SIG-M5 treated with dmso at 0.1 percent for 504 hours (cell line): ENCODE measurements around the gene SLIT3.

ENCODE experiments used
- DNase-seq: peaks from one replicate; lab custom pipeline; 2025; ENCODE audit not compliant: unreplicated experiment; lab: John Stamatoyannopoulos, UW

Gene SLIT3

DNA sequence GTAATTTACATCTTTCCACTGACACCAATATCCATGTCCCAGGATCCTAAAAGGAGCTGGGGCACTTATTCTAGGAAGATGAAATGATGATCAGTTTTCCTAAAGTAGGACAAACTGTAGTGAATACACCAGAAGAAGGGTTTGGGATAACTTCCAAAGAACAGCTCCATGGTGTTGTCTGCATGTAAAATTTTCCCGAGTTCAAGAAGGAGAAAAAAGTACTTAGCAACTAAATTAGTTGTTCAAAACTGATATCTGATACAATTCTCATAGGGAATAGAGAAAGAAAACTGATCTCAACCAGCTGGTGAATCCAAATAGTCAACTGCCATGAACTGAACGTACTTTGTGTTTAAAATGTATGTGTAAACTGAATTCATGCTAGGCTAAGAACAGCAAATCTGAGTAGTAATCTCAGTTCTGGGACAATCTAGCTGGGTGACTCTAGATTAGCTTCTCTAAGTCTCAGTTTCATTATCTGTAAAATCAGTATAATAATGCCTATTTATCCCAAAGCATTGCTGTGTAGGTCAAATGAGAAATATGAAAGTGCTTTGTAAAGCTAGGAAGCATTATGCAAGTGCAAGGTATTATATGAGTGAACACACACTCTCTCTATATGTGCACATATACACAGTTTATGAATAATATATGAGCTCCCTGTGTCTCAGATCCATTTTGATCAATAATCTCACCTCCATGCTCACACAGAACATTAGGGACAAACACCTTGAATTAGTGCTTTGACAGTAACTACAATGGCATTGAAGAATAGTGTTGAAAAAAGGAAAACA lies 357.7 kb downstream of the SLIT3 start:
- no peak for DNase-seq

DNA sequence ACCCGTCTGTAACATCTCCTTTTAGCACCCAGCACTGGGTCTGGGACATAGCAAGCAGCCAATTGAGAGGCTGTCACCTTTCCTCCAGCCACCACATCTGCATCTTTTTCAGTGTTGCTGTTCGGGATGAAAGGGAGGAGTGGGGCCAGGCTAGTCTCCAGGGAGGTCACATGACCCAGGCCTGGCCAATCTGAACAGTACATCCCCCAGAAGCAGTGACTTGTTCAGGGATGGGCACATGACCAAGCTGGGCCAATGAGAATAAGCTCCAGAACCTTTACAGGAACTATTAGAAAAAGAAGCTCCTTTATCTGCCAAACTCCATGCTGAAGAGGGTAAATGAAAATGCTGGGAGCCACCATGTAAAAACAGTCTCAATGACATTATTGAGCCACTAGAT lies 359.0 kb downstream of the SLIT3 start:
- DNase-seq: no peak

DNA sequence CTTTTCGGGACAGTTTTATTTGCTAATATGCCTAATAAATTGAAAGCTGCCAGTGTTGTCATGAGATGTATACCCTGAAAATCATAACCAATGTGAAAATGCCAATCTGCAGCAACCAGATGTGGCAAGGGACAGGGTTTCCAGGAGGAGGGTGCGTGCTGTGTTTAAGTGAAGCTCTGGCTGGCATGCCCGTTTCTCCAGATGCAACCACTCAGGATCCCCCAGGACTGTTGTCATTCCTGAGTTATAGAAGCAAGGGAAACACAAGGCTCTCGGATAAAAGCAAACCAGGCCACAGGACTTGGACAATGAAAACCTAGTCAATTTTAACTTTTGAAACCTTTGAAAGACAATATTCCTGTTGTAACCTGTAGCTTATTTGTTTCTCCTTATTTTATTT lies 360.2 kb downstream of the SLIT3 start:
- no peak for DNase-seq

DNA sequence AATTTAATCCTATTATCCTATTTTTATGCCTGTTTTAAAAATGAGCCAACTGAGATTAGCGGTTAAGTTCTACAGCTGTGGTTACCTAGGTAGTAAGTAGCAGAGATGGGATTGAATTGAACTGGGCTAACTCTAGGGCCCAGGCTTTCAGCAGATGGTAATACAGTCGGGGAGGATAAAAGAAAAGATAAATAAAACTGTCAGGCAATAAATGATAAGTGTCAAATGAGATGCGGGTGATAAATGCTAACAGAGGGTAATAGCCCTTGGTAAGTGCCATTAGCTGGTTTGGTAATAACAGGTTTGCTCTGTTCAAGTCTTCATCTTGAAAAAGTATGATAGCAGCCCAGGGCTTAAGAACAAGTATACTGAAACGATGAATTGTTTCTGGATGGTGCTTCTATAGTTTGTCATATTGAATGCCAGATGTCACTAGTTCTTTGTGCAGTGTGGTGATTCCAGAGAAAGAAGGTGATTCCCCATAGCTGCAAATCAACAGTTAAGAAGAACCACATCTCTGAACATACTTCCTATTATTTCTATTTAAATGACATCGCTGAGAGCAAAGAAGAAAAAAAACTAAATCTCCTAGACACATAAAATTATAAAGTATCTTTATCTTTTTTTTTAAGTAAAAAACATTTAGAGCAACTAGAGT lies 360.9 kb downstream of the SLIT3 start:
- DNase-seq: no peak

DNA sequence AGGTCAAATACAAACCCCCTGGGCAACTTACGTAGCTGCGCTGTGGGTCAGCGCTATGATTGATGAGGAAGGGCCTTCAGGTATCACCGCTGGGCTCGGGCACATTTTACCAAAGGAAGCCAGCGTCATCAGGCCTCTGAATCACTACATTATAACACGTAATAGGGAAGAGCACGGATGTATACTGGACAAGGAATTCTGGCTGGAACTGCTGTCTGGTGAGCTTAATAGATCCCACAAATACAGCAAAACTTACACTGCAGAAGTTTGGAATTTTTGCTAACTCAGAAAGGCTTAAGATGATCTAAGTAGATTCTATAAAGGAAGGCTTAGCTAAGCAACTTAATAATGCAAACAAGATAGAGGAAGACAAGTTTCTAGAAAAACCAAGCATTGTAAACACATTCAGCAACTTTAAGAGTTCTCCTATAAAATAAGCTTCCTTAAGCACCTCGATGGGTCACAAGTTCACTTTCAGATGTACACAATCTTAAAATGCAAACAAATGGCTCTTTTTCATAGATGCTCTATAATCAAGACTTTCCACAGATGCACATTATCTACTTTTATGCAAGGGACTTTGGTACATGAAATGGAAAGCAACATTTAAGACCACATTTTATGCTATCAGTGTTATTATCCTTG lies 361.7 kb downstream of the SLIT3 start:
- DNase-seq: no peak

DNA sequence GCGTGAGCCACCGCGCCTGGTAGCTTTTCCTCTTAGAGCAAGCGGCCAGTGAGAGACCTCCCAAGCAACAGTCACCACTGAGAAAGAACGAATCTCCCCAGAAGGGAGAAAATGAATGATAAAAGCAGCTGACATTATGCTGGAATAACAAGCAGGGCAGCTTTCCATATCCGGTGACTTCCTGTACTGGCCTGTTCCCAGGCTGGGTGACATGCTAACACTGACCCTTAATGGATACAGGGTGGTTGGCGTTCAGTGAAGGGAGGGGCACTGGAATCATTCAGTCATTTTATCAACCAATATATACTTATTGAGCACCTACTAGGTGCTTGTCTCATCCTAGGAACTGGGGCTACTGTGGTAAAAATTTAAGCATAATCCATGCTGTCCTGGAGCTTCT lies 364.4 kb downstream of the SLIT3 start:
- DNase-seq: no peak

DNA sequence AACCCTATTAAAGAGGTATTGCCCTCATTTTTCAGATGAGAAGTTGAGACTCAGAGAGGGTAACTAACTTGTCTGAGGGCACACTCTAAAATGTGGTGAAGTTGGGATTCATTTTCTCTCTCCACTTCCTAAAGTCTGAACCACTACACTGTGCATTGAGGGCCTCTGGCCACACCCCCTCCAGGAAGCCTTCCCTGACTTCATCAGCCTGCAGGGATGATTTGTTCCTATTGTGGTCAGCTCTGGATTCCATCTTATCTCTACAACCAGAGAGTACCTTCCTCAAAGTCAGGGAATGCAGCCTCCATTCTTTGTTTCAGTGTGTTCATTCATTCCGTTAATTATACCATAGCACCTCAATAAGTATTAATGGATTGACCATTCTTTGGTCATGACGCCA lies 365.8 kb downstream of the SLIT3 start:
- DNase-seq: no peak

- DNase-seq: no peak
Measured at GRCh38 chr5:168934169-168934568, 366.8 kb downstream of the SLIT3 start.

- no peak for DNase-seq
Measured at GRCh38 chr5:168932400-168933189, 368.3 kb downstream of the SLIT3 start.

DNA sequence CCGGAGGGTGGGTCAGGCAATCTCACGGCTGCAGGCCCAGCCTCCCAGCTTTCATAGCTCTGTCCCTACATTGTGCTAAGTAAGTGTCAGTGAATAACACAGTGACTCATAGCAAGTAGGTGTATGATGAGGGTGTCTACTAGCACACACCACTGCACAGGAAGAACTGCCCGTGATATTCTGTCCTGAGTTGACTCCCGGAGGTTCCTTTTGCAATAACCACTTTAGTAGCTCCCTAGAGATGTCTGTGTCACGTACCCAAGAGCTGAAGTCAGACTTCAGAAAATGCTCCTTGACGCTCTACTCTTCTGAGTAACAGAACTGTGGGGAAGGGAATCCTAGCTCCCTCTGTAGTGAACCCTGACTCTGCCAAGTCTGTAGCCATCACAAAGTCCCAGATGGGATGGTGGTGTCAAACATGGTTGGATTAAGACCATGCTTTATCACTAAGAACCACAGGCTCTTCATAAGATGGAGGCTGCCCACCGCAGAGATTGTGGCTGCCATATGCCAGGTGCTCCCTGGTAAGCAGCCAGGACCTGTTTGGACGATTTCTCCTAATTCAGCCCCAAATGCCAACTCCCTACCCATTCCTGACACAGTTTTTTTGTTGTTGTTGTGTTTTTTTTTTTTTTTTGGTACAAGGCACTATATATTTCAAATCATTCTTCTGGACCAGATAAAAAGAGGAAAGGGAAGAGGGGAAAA lies 369.1 kb downstream of the SLIT3 start:
- DNase-seq: no peak

DNA sequence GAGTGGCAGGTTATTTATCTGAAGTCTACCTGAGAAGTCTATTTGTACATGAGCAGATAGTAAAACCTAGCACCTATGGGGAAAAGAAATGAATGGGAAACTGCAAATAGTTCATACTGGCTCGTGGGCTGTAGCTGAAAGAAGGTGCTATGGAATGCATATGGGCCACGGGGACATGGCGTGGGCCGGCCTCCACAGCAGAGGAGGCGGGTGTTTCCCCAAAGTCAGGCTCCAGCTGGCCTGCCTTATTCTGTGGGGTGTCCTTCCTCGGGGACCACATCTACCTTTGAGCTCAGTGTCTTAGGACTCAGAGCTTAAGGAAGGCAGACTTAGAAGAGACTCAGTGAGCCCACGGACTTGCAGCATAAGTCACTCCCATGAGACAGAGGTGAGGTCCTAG lies 371.3 kb downstream of the SLIT3 start:
- DNase-seq: no peak

GRCh38 chr5:168925160-168925559 lies 375.8 kb downstream of the SLIT3 start:
- DNase-seq: no peak

DNA sequence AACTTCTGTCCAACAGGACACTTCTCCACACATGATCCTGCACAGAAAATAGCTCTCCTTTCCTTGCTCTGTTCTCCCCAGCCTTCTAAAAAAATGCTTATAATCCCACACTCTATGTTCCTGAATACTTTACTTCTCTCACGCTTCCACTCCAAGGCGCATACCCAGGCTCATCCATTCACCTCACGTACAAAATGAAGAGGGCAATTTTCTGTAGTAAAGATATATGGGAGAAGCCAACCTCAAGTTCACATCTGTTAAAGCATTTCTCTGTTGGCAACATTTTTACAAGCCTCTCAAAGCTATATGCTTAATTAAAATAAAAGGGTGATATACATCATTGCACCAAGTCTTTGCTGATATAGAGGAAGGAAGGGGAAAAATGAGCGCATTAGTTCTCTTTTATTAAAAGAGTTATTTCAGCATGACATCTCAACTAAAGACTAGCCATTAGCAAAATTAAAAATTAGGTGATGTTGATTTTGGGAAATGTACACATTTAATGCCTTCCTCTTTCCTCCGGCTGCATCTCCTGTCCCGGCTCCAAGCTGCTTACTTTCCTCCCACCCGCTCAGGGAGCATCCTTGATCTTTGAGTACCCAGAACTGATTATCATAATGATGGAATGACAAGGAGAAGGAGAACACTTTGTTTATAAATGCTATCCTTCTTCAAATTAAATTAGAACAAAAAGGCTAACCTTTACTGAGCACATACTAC lies 379.6 kb downstream of the SLIT3 start:
- no peak for DNase-seq

- no peak for DNase-seq
Measured at GRCh38 chr5:168920019-168920810, 380.7 kb downstream of the SLIT3 start.

DNA sequence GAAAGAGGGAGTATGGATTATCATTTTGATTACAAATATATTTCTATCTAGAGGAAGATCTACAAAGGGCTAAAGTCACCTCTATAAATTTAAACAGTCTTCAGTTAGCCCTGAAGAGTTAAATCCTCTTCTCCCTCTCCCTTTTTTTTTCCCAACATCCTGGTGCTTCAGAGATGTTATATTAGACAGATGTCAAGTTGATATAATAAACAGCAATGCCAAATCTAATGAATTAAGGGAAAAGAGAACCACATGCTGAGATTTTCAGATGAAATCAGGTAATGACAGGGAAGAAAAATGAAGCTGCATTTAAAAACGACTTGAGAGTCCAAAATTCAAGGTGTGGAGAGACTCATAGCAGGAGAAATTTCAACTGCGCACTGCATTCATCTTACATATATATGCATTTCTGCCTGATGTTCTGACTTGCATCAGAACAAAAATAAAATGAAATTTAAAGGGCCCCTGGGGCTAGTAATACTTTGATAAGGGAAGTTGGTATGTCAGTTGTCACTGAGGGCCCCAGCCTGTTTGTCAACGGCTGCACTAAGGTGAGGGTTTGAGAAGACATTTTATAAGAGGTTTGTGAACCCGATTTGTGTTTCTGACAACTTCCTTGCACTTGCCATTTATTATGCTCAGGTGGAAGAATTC lies 382.9 kb downstream of the SLIT3 start:
- DNase-seq: no peak

DNA sequence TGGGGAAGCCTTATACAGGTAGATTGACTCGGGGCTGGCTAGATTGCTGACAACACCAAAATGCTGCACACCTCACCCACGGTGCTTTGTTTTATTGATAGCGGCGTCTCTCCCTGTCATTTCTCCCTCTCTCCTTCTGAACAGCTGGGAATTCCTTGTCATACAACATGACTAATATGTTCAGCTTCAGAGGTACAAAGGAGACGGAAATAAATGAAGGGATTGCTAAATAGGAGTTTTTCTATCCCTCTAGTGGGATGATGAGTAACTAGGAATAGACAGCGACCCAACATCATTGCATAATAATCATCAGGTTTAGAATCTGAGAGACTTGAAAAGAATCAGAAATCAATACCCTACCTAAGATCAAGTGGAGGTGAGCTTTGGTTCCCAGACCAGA lies 384.1 kb downstream of the SLIT3 start:
- DNase-seq: no peak

DNA sequence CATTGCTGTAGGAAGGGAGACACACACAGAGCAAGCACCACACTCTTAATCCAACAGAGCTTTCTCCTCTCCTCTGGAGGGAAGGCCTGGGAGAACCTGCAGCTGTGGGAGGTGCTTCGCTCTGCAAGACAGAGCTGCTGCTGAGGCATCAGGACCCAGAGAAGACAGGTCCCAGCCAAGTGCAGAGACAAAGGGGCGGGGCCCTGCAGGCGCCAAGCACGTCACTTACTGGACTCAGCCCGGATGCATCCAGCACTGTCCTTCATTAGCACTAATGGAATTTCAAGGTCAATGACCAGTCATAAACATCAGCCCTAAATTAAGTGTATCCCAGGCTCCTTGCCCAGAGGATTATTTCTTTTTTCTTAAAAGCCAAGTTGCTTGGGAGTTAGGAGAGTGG lies 384.7 kb downstream of the SLIT3 start:
- DNase-seq: no peak

GRCh38 chr5:168914491-168914890 lies 386.4 kb downstream of the SLIT3 start:
- DNase-seq: peak; percentile 21

- DNase-seq: no peak
Measured at GRCh38 chr5:168910874-168911273, 390.1 kb downstream of the SLIT3 start.
